Neural cell (in vitro differentiated cells): ENCODE results near the gene SMIM35. TPM values are rescaled to one million over a fixed set of nuclear protein-coding genes. Genes with fewer than 3 reads are reported as not detected.

ENCODE experiments used
- H2AFZ ChIP-seq: fragments of 200-600, 300-800 bp; sonication (generic), shearing (Covaris generic); 2 replicates; pipeline ENCODE4 v1.6.0; 2014; ENCODE audit warnings: low read depth, mild to moderate bottlenecking, antibody characterized with exemption, low read length, moderate library complexity
- H3F3A ChIP-seq: fragments of 200-600 bp; shearing (Covaris generic); 2 replicates; pipeline ENCODE4 v1.6.1; 2016; ENCODE audit warnings: mild to moderate bottlenecking, moderate library complexity, mixed read lengths, antibody characterized with exemption, low read length; ENCODE audit not compliant: insufficient read depth, poor library complexity, severe bottlenecking
- H3K27ac ChIP-seq: fragments of 200-600, 300-800 bp; sonication (generic), shearing (Covaris generic); 2 replicates; pipeline ENCODE4 v1.5.1; 2014; ENCODE audit warnings: mild to moderate bottlenecking, low read length, moderate library complexity
- H3K27me3 ChIP-seq: fragments of 300-800, 200-600 bp; sonication (generic), shearing (Covaris generic); 2 replicates; pipeline ENCODE4 v1.6.0; 2014; ENCODE audit warnings: mild to moderate bottlenecking, low read depth, low read length, moderate library complexity; ENCODE audit not compliant: insufficient read depth
- H3K36me3 ChIP-seq: fragments of 300-800, 200-600 bp; sonication (generic), shearing (Covaris generic); 2 replicates; pipeline ENCODE4 v1.5.1; 2014; ENCODE audit warnings: mild to moderate bottlenecking, antibody characterized with exemption, low read length, moderate library complexity; ENCODE audit not compliant: insufficient read depth
- H3K4me2 ChIP-seq: fragments of 300-800, 200-600 bp; sonication (generic), shearing (Covaris generic); 2 replicates; pipeline ENCODE4 v1.6.0; 2014; ENCODE audit warnings: mild to moderate bottlenecking, low read length
- H3K4me3 ChIP-seq: fragments of 300-800, 200-600 bp; sonication (generic), shearing (Covaris generic); 2 replicates; pipeline ENCODE4 v1.5.1; 2014; ENCODE audit warnings: mild to moderate bottlenecking, low read length, moderate library complexity
- H3K79me2 ChIP-seq: fragments of 200-600 bp; shearing (Covaris generic); replicated peaks from 2 replicates; pipeline ENCODE4 v1.6.0; 2014; ENCODE audit warnings: mild to moderate bottlenecking, low read length, moderate library complexity; ENCODE audit not compliant: insufficient read depth
- H3K9ac ChIP-seq: fragments of 300-800, 200-600 bp; sonication (generic), shearing (Covaris generic); 2 replicates; pipeline ENCODE4 v1.6.1; 2016; ENCODE audit warnings: mild to moderate bottlenecking, low read length, mixed read lengths
- H3K9me2 ChIP-seq: fragments of 200-600 bp; shearing (Covaris generic); 2 replicates; pipeline ENCODE4 v1.6.1; 2016; ENCODE audit warnings: mild to moderate bottlenecking, low read length, mixed read lengths; ENCODE audit not compliant: insufficient read depth
- H3K9me3 ChIP-seq: fragments of 200-600, 300-800 bp; sonication (generic), shearing (Covaris generic); 2 replicates; pipeline ENCODE4 v1.6.1; 2016; ENCODE audit warnings: mild to moderate bottlenecking, mixed run types, low read length, moderate library complexity, mixed read lengths
- H4K20me1 ChIP-seq: fragments of 200-600 bp; shearing (Covaris generic); 2 replicates; pipeline ENCODE4 v1.6.1; 2016; ENCODE audit warnings: mild to moderate bottlenecking, mixed run types; ENCODE audit not compliant: insufficient read depth
- EP300 ChIP-seq: fragments of 450-650 bp; conservative IDR thresholded peaks from 2 replicates; pipeline ENCODE4 v1.6.1; 2014; ENCODE audit warnings: antibody characterized with exemption, mild to moderate bottlenecking, moderate library complexity; ENCODE audit not compliant: poor library complexity, severe bottlenecking
- EZH2 ChIP-seq: fragments of 200-600, 300-800 bp; shearing (Covaris generic), sonication (generic); IDR thresholded peaks from 2 replicates; pipeline ENCODE4 v1.6.1; 2014; ENCODE audit warnings: antibody characterized with exemption, low read length, borderline replicate concordance, mild to moderate bottlenecking; ENCODE audit not compliant: insufficient read depth, poor library complexity, severe bottlenecking
- MXI1 ChIP-seq: fragments of 450-650 bp; conservative IDR thresholded peaks from 2 replicates; pipeline ENCODE4 v1.6.1; 2014; ENCODE audit warnings: antibody characterized with exemption, mild to moderate bottlenecking; ENCODE audit not compliant: poor library complexity, severe bottlenecking
- POLR2AphosphoS5 ChIP-seq: IDR thresholded peaks from 2 replicates; pipeline ENCODE4 v1.6.1; 2012
- RAD21 ChIP-seq: fragments of 450-650 bp; conservative IDR thresholded peaks from 2 replicates; pipeline ENCODE4 v1.6.1; 2014; ENCODE audit warnings: antibody characterized with exemption, mild to moderate bottlenecking, moderate library complexity
- REST ChIP-seq: IDR thresholded peaks from 2 replicates; pipeline ENCODE4 v1.6.1; 2012; ENCODE audit warnings: borderline replicate concordance
- SMC3 ChIP-seq: fragments of 450-650 bp; conservative IDR thresholded peaks from 2 replicates; pipeline ENCODE4 v1.6.1; 2014; ENCODE audit warnings: antibody characterized with exemption, mild to moderate bottlenecking, moderate library complexity; ENCODE audit not compliant: poor library complexity
- TAF1 ChIP-seq: IDR thresholded peaks from 2 replicates; pipeline ENCODE4 v1.6.1; 2012; ENCODE audit warnings: low read depth
- polyA plus RNA-seq: library from polyadenylated mRNA; depleted of rRNA; stranded (reverse); fragments of >200 nt; gene quantifications from 2 replicates; pipeline ENCODE4 v1.2.3, GENCODE V29; 2014
- TF ChIP-seq, protein P1 (sequence below): fragments of 450-650 bp; IDR thresholded peaks from 2 replicates; pipeline ENCODE4 v1.5.1; 2014; ENCODE audit warnings: antibody characterized with exemption, mild to moderate bottlenecking, moderate library complexity; ENCODE audit not compliant: poor library complexity, severe bottlenecking

Gene SMIM35
- polyA plus RNA-seq, 1 donor from 2014 or later: not detected

DNA sequence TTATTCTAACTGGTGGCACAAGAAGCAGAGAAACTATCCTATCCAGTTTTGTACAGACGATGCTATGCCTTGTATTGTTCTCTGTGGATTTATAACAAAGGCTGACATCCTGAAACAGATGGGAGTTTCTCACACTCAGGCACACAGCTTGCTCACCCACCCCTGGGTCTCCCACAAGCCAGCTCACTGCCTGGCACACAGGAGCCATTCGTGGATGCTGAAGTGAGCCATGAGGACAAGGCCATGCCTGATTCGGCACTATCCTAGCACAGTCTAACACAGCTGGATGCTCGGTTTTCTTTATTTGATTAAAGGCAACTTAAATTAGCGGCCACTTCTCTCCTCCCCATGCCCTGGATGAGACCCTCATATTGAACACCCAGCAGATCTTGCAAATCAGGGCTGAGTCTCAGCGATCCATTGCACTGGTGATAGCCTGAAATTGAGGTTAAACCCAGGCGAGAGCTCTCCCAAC is 35.6 kb downstream of the SMIM35 start:
- H3K27me3 ChIP-seq: no peaks in the 10 kb centered on the region
- no peak overlapping the region for H3K4me2 ChIP-seq
- TF ChIP-seq EZH2: no peak
- TF ChIP-seq, protein P1, sequence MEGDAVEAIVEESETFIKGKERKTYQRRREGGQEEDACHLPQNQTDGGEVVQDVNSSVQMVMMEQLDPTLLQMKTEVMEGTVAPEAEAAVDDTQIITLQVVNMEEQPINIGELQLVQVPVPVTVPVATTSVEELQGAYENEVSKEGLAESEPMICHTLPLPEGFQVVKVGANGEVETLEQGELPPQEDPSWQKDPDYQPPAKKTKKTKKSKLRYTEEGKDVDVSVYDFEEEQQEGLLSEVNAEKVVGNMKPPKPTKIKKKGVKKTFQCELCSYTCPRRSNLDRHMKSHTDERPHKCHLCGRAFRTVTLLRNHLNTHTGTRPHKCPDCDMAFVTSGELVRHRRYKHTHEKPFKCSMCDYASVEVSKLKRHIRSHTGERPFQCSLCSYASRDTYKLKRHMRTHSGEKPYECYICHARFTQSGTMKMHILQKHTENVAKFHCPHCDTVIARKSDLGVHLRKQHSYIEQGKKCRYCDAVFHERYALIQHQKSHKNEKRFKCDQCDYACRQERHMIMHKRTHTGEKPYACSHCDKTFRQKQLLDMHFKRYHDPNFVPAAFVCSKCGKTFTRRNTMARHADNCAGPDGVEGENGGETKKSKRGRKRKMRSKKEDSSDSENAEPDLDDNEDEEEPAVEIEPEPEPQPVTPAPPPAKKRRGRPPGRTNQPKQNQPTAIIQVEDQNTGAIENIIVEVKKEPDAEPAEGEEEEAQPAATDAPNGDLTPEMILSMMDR: no peak
- no peak for TF ChIP-seq REST
- TF ChIP-seq POLR2AphosphoS5: no peak
- no peak for TF ChIP-seq MXI1
- no peak for TF ChIP-seq TAF1
- no peak for TF ChIP-seq EP300
- no peak for TF ChIP-seq SMC3
- TF ChIP-seq RAD21: no peak
- no peak overlapping the region for H3K27ac ChIP-seq
- no peak overlapping the region for H3K9ac ChIP-seq
- no peaks in the 10 kb centered on the region for H3F3A ChIP-seq
- H3K79me2 ChIP-seq: no peaks in the 10 kb centered on the region
- no peak overlapping the region for H3K4me3 ChIP-seq
- H3K9me3 ChIP-seq: no peaks in the 10 kb centered on the region
- no peaks in the 10 kb centered on the region for H3K9me2 ChIP-seq
- H2AFZ ChIP-seq: no peak overlapping the region
- H4K20me1 ChIP-seq: no peaks in the 10 kb centered on the region
- H3K36me3 ChIP-seq: no peaks in the 10 kb centered on the region

DNA sequence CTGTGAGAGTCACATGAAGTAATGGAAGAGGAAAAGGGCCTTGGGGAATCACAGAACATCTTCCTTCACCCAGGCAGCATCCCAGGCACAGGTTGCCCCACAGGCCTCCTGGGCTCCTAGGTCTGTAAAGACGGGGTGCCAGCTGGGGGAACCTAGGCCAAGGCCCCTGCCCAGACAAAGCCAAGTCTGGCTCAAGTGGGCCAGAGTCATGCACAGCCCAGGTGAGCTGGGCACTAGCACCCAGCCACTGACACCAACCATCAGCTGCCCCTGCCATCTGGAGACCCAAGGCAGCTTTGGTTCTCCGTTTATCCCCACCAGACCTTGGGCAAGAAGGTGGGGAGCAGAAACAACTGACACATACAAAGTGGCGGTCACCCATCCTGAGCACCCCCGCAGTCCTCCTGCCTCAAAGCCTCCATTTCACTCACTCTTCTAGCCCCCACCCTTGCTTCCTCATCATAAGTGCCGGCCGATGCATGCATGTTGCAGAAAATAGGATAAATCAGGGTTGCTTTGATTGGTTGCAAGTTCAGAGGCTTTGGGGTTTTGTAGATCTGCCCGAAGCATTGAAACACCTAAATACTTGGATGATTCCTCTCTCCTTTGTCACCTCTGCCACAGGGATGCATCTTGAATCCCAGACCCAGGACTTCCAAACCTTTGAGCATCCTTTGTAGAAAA is 36.4 kb downstream of the SMIM35 start:
- Histone ChIP-seq H3K36me3 (no peaks in the 10 kb centered on the region), H3F3A (no peaks in the 10 kb centered on the region), H3K79me2 (no peaks in the 10 kb centered on the region), H3K4me2 (no peak overlapping the region), H3K9me2 (no peaks in the 10 kb centered on the region), H4K20me1 (no peaks in the 10 kb centered on the region), H3K27me3 (no peaks in the 10 kb centered on the region), H2AFZ (no peak overlapping the region), H3K4me3 (no peak overlapping the region), H3K9me3 (no peaks in the 10 kb centered on the region), H3K27ac (no peak overlapping the region), H3K9ac (no peak overlapping the region)
- TF ChIP-seq, protein P1: no peak
- TF ChIP-seq RAD21: no peak
- no peak for TF ChIP-seq POLR2AphosphoS5
- TF ChIP-seq MXI1: no peak
- no peak for TF ChIP-seq TAF1
- no peak for TF ChIP-seq EP300
- TF ChIP-seq REST: no peak
- no peak for TF ChIP-seq EZH2
- no peak for TF ChIP-seq SMC3
